Vagina (tissue), 2 donors: Measurements from ENCODE around the gene USO1.

Experiments used
- CTCF ChIP-seq, 3 experiments: fragments of 450-650 bp in 2 of 3; fragments of 200-600 bp in 1 of 3; sonication (generic) in 1 of 3; IDR thresholded peaks; one replicate each; pipeline ENCODE4 v1.5.1; 2017 to 2019; ENCODE audit warnings: antibody characterized with exemption in 3 of 3, mild to moderate bottlenecking in 2 of 3, moderate library complexity in 2 of 3
- POLR2A ChIP-seq, 2 donors: fragments of 450-650 bp; IDR thresholded peaks; one replicate each; pipeline ENCODE4 v1.6.1; 2017; ENCODE audit warnings: antibody characterized with exemption in 2 of 2, mild to moderate bottlenecking in 2 of 2, moderate library complexity in 2 of 2
- POLR2AphosphoS5 ChIP-seq, 2 donors: sonication (generic); formaldehyde crosslinking; IDR thresholded peaks; one replicate each; pipeline ENCODE4 v1.9.0; 2017; ENCODE audit warnings: antibody characterized with exemption in 2 of 2, mild to moderate bottlenecking in 2 of 2, low read depth in 1 of 2; ENCODE audit not compliant: insufficient read depth in 1 of 2

GRCh38 chr4:75822416-75822815, 98.0 kb downstream of the USO1 start:
- TF ChIP-seq CTCF (IDR thresholded peaks at IDR 0.05): no peak
- no peak for TF ChIP-seq POLR2AphosphoS5 (IDR thresholded peaks at IDR 0.05; ENCODE audit: insufficient read depth in 1 of 2, low read depth in 1 of 2)
- no peak for TF ChIP-seq POLR2A (IDR thresholded peaks at IDR 0.05)
